Left ventricle myocardium inferior (tissue), 1 donor: ENCODE measurements around the gene RBCK1. TPM values are rescaled to one million over a fixed set of nuclear protein-coding genes. Genes with fewer than 3 reads are reported as not detected.
A peak's percentile ranks its signal among the peaks of the same experiment; 100 is the strongest.

Source experiments
- DNase-seq: peaks from one replicate; pipeline ENCODE4 v3.0.0-alpha.2; 2020
- H3K27ac ChIP-seq: fragments of 200-600 bp; replicated peaks from 2 replicates; pipeline ENCODE4 v1.8.0; 2021
- H3K27me3 ChIP-seq: fragments of 200-600 bp; 2 replicates; pipeline ENCODE4 v1.8.0; 2021; ENCODE audit warnings: low read depth
- H3K36me3 ChIP-seq: fragments of 200-600 bp; 2 replicates; pipeline ENCODE4 v1.8.0; 2021
- H3K4me1 ChIP-seq: fragments of 200-600 bp; 2 replicates; pipeline ENCODE4 v1.8.0; 2021
- H3K4me3 ChIP-seq: fragments of 200-600 bp; 2 replicates; pipeline ENCODE4 v1.8.0; 2021; ENCODE audit warnings: mild to moderate bottlenecking, moderate library complexity
- H3K9me3 ChIP-seq: fragments of 200-600 bp; replicated peaks from 2 replicates; pipeline ENCODE4 v1.8.0; 2021
- CTCF ChIP-seq: fragments of 200-600 bp; IDR thresholded peaks from 2 replicates; pipeline ENCODE4 v1.8.0; 2021; ENCODE audit warnings: antibody characterized with exemption, mild to moderate bottlenecking, borderline replicate concordance
- intact Hi-C: fragments of 100-400 bp; cut with micrococcal nuclease; formaldehyde crosslinking; loops from one replicate; pipeline ENCODE4 v1.11.0; 2022
- total RNA-seq: library from RNA; stranded (reverse); fragmentation: NEBNext Ultra II Directional; extraction: Animal tissue kit (Norgen Biotek cat#: 25700); gene quantifications from one replicate; pipeline ENCODE4 v1.2.1, GENCODE V29; 2021
- donor health status: DM: no; HTN: yes; CAD: no; lungs with severe emphysema.

Gene RBCK1
- total RNA-seq, 1 donor from 2014 or later = 49.7 TPM

DNA sequence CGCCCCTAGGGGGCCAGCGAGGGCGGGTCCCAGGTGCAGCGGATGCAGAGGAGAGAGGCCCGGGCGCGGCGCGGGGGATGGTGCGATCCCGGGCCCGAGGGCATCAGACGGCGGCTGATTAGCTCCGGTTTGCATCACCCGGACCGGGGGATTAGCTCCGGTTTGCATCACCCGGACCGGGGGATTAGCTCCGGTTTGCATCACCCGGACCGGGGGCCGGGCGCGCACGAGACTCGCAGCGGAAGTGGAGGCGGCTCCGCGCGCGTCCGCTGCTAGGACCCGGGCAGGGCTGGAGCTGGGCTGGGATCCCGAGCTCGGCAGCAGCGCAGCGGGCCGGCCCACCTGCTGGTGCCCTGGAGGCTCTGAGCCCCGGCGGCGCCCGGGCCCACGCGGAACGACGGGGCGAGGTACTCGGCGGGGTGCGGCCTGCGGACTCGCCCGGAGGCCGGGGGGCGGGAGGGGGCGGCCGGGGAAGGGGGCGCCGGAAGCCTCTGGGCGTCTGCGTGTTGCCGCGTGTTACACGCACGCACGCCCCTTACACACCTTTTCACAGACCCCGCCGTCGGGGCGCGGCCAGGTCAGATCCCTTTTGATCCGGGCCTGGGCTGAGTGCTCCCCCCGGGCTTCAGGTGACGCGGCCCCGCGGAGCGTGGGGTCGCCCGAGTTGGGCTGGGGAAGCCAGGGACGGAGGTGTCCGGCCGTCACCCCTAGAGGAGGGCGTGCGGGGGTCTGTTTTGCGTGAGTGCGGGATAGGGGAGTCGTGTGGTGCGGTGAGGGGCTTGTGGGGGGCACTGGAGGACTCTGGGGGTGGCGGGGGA, 27.1 kb upstream of the RBCK1 start:
- H3K4me3 ChIP-seq = peak overlapping the region; percentile 68
- no peaks in the 10 kb centered on the region for H3K9me3 ChIP-seq
- peaks cover 25% of the 10 kb centered on the region for H3K27me3 ChIP-seq
- H3K4me1 ChIP-seq = peaks cover 18% of the 10 kb centered on the region
- TF ChIP-seq CTCF = no peak
- peak overlapping the region; percentile 29 for H3K27ac ChIP-seq
- no peaks in the 10 kb centered on the region for H3K36me3 ChIP-seq
- intact Hi-C loops = no loop called here
- DNase-seq = peak; percentile 41

DNA sequence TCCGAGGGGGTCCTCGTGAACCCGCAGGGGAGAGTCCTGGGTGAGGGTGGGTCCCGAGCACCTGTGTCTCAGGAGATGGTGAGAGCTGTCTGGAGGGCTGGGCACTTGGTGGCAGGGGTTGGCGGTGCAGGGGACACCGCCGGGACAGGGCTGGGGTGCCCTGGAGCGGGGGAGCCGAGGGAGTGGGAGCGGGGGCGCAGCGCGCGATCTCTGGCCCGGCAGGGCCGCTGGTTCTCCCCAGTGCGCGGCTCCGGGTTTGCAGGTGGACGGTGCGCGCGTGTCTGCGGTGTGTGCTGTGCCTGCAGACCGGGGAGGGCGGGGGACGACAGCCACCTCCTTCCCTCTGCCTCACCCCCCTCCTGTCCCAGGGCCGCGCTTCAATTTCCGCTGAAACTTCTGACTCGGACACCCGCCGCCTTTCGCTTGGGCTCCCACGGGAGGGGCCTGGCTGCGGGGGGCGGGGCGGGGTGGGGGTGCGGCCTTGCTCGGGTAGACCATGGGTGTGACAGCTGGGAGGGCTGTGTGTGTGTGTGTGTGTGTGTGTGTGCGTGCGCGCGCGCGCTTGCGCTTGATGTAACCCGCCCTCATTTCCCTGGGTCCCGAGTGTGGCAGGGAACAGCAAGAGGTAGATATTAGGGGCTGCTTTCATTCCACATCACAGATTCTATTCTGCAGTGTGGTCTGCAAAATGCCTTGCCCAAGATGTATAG, 26.4 kb upstream of the RBCK1 start:
- Histone ChIP-seq H3K9me3 (no peaks in the 10 kb centered on the region), H3K4me3 (peak overlapping the region; percentile 68), H3K36me3 (no peaks in the 10 kb centered on the region), H3K4me1 (peaks cover 18% of the 10 kb centered on the region), H3K27ac (peak overlapping the region; percentile 29), H3K27me3 (peaks cover 25% of the 10 kb centered on the region)
- peak; percentile 66 for DNase-seq
- TF ChIP-seq CTCF = no peak
- intact Hi-C loops = no loop called here

DNA sequence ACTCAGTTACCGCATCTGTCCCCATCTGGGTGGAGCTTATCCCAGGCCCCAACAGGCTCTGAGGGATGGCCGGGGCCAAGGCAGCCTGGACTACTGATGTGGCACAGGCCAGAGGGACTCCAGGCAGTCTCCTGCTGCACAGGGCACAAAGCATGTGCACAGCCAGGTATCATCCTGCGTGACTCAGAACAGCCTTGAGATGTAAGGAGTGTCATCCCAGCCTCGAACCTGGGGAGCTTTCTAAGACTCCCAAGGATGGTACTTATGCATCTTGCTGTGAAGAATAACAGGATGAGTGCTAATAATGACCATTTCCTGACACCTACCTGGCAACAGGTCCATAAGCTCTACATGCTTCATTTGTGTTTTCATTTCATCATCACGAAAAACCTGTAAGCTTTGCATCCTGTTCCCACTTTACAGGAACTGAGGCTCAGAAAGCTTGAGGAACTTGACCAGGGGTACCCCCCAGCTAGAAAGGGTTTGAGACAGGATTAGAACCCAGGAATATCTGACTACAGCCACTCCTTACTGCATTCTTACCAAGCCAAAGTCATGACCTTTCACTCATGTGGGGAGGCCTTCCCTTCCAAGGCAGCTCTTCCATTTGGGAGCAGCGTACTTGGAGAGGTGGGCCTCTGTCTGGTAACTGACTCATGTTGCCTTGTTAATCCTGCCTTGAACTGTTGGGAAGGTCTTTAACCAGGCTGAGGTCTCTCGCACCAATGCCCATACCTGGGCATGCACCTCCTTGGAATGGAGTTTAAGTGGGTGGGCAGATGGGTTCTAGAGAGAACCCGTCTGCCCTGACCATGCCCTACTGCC, 25.6 kb upstream of the RBCK1 start:
- intact Hi-C loops = no loop called here

GRCh38 chr20:383889-384288, 24.2 kb upstream of the RBCK1 start:
- Histone ChIP-seq H3K36me3 (no peaks in the 10 kb centered on the region), H3K4me3 (no peak overlapping the region), H3K27me3 (peaks cover 25% of the 10 kb centered on the region), H3K9me3 (no peaks in the 10 kb centered on the region), H3K4me1 (peaks cover 20% of the 10 kb centered on the region), H3K27ac (no peak overlapping the region)
- no peak for TF ChIP-seq CTCF
- DNase-seq = no peak
- intact Hi-C loops = no loop called here

More for the DNA sequence above, 25.6 kb upstream of the RBCK1 start:
- Histone ChIP-seq H3K27me3 (peaks cover 25% of the 10 kb centered on the region), H3K4me3 (peak overlapping the region; percentile 68), H3K4me1 (peaks cover 18% of the 10 kb centered on the region), H3K9me3 (no peaks in the 10 kb centered on the region), H3K27ac (no peak overlapping the region), H3K36me3 (no peaks in the 10 kb centered on the region)
- TF ChIP-seq CTCF = no peak
- no peak for DNase-seq

DNA sequence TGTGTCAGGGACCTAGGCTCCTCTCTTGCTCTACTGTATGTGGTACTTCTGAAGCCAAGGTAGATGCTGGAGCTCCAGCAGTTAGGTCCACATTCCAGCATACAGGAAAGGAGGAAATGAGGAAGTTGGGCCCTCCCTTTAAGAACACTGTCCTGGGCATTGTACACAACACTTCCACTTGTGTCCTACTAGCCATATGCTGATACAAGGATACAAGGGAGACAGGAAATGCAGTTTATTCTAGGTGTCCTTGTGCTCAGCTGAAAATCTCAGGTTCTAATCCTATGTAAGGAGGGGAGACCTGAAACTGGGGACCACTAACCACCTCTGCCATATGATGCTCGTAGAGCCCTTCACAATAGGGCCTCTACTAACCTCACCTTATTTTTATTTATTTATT, 23.4 kb upstream of the RBCK1 start:
- H3K4me3 ChIP-seq = no peak overlapping the region

More for the DNA sequence above, 23.4 kb upstream of the RBCK1 start:
- peaks cover 21% of the 10 kb centered on the region for H3K4me1 ChIP-seq
- H3K36me3 ChIP-seq = peaks cover 5% of the 10 kb centered on the region
- no peak overlapping the region for H3K27ac ChIP-seq
- H3K27me3 ChIP-seq = peaks cover 20% of the 10 kb centered on the region
- no peak for DNase-seq
- H3K9me3 ChIP-seq = no peaks in the 10 kb centered on the region
- no peak for TF ChIP-seq CTCF
- intact Hi-C loops = no loop called here
